AG04450 (cell line): Measurements from ENCODE around the gene MCL1. TPM values are rescaled to one million over a fixed set of nuclear protein-coding genes. Genes with fewer than 3 reads are reported as not detected.

Source experiments
- CTCF ChIA-PET: fragments of 300-600, 350-600 bp; formaldehyde crosslinking; extraction: SDS; loops from one replicate; lab custom pipeline; 2022; ENCODE audit warnings: antibody characterized with exemption, inconsistent platforms; lab: Charles Lee
- POLR2A ChIA-PET: fragments of 350-600 bp; formaldehyde crosslinking; extraction: SDS; loops from one replicate; lab custom pipeline; 2021; ENCODE audit warnings: antibody characterized with exemption, inconsistent platforms; lab: Yijun Ruan, JAX
- DNase-seq: peaks from one replicate; pipeline ENCODE4 v3.0.0-alpha.2; 2011; ENCODE audit warnings: low read depth, low spot score
- H3K27ac ChIP-seq: one replicate; pipeline ENCODE4 v1.5.1; 2012; ENCODE audit warnings: low read depth, low read length, control low read depth
- H3K27me3 ChIP-seq: one replicate; pipeline ENCODE4 v1.6.0; 2012; ENCODE audit warnings: low read length; ENCODE audit not compliant: control insufficient read depth, insufficient read depth
- H3K4me3 ChIP-seq: 2 replicates; pipeline ENCODE4 v1.5.1; 2011; ENCODE audit warnings: mild to moderate bottlenecking, low read depth, low read length, control low read depth
- H3K9me3 ChIP-seq: 2 replicates; pipeline ENCODE4 v1.5.1; 2012; ENCODE audit warnings: low read length; ENCODE audit not compliant: control insufficient read depth, insufficient read depth
- CTCF ChIP-seq: IDR thresholded peaks from 2 replicates; pipeline ENCODE4 v1.5.1; 2011; ENCODE audit warnings: low read depth, low read length, control low read depth, inconsistent platforms
- polyA plus RNA-seq: library from polyadenylated mRNA; depleted of rRNA; stranded (reverse); fragments of >200 nt; gene quantifications from 2 replicates; pipeline ENCODE4 v1.2.3, GENCODE V29; 2011

Gene MCL1
- polyA plus RNA-seq, 1 experiment, result 138 TPM

- Histone ChIP-seq H3K27ac (no peak overlapping the region), H3K27me3 (no peaks in the 10 kb centered on the region), H3K9me3 (no peaks in the 10 kb centered on the region; the same call in 1 of the 2 replicates), H3K4me3 (no peak overlapping the region)
- POLR2A ChIA-PET, result interaction anchor here (0.6 to 0.7 kb wide), 2 partner anchors 15 to 72 kb away, joined by 4 to 12 read pairs; no protein-coding TSS in a partner anchor
- no peak for TF ChIP-seq CTCF
- CTCF ChIA-PET, result interaction anchor here (0.9 kb wide), 1 partner anchor 15 kb away, joined by 3 read pairs; no protein-coding TSS in a partner anchor
- no peak for DNase-seq
Observed at GRCh38 chr1:150557813-150558212, 21.6 kb downstream of the MCL1 start.

DNA sequence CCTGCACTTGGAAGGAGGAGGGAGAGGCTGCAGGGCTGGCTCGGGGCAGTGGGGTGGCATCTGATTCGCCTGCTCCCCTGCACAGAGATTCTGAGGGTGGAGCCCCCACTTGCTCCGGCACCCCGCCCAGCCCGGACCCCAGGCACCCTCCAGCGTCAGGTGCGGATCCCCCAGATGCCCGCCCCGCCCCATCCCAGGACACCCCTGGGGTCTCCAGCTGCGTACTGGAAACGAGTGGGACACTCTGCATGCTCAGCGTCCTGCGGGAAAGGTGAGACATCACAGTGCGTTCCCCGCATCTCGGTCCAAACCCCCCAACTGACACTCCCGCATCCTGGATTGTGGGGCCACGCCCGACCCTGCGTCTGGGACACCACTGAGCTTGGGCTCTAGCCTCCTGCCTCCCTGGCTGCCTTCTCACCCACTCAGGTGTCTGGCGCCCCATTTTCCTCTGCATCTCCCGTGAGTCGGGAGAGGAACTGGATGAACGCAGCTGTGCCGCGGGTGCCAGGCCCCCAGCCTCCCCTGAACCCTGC, 22.3 kb downstream of the MCL1 start:
- POLR2A ChIA-PET, result interaction anchor here (0.6 kb wide), 1 partner anchor 71 kb away, joined by 4 read pairs; no protein-coding TSS in a partner anchor
- DNase-seq, result no peak
- CTCF ChIA-PET, result interaction anchor here (1.2 kb wide), 1 partner anchor 24 kb away, joined by 4 read pairs; no protein-coding TSS in a partner anchor
- H3K27me3 ChIP-seq, result no peaks in the 10 kb centered on the region
- TF ChIP-seq CTCF, result no peak
- H3K27ac ChIP-seq, result no peak overlapping the region
- no peaks in the 10 kb centered on the region; the same call in 1 of the 2 replicates for H3K9me3 ChIP-seq
- no peak overlapping the region for H3K4me3 ChIP-seq

GRCh38 chr1:150555971-150556865, 23.2 kb downstream of the MCL1 start:
- no peak for DNase-seq
- TF ChIP-seq CTCF, result no peak
- no peak overlapping the region for H3K4me3 ChIP-seq
- no peaks in the 10 kb centered on the region; the same call in 1 of the 2 replicates for H3K9me3 ChIP-seq
- H3K27ac ChIP-seq, result no peak overlapping the region
- H3K27me3 ChIP-seq, result no peaks in the 10 kb centered on the region
- ChIA-PET CTCF (interaction anchor here (0.5 to 1.2 kb wide), 2 partner anchors 17 to 23 kb away, joined by 4 to 7 read pairs; no protein-coding TSS in a partner anchor), POLR2A (interaction anchor here (1.2 kb wide), 1 partner anchor 23 kb away, joined by 4 read pairs; the partner anchor contains the start of gene MCL1)

GRCh38 chr1:150555198-150555970, 24.0 kb downstream of the MCL1 start:
- no peak for DNase-seq
- CTCF ChIA-PET, result no interaction called here
- TF ChIP-seq CTCF, result no peak
- H3K4me3 ChIP-seq, result no peak overlapping the region
- no peaks in the 10 kb centered on the region; the same call in 1 of the 2 replicates for H3K9me3 ChIP-seq
- no peaks in the 10 kb centered on the region for H3K27me3 ChIP-seq
- POLR2A ChIA-PET, result interaction anchor here (1.2 kb wide), 1 partner anchor 24 kb away, joined by 4 read pairs; the partner anchor contains the start of gene MCL1
- no peak overlapping the region for H3K27ac ChIP-seq
